GM19035 (cell line): Measurements from ENCODE around the gene F8.
"Not testable (repeated sequence)": the region's sequence is repeated elsewhere in the genome, so short reads cannot be mapped to it uniquely, and the experiment has no call there.

ENCODE experiments used
- ATAC-seq: cut with Tn5 transposase; IDR thresholded peaks from one replicate; pipeline ENCODE4 v1.9.1; 2021; ENCODE audit not compliant: unreplicated experiment

The F8 gene

GRCh38 chrX:155031657-155032056 is 9.1 kb upstream of the F8 start:
- no peak for ATAC-seq

GRCh38 chrX:155028877-155029291 is 6.4 kb upstream of the F8 start:
- no peak for ATAC-seq

GRCh38 chrX:155028129-155028528 is 5.6 kb upstream of the F8 start:
- ATAC-seq, result no peak

GRCh38 chrX:155027509-155028066 is 5.1 kb upstream of the F8 start:
- ATAC-seq, result no peak

GRCh38 chrX:155026727-155027508 is 4.4 kb upstream of the F8 start, which contains the start of gene FUNDC2:
TSS of gene FUNDC2 (plus strand) at chrX:155026844. CDS start at chrX:155026939, 95 bp downstream.
- ATAC-seq, result peak; percentile 89

GRCh38 chrX:155026420-155026726 is 3.9 kb upstream of the F8 start:
- ATAC-seq, result no peak

- ATAC-seq, result no peak
Measured at GRCh38 chrX:155023907-155024833, 1.6 kb upstream of the F8 start.

- no peak for ATAC-seq
Measured at GRCh38 chrX:155020591-155020990, 1.9 kb downstream of the F8 start.

GRCh38 chrX:155009994-155010472 is 12.5 kb downstream of the F8 start:
- no peak for ATAC-seq

- ATAC-seq, result not testable (repeated sequence)
Measured at GRCh38 chrX:155008578-155008977, 13.9 kb downstream of the F8 start.

- ATAC-seq, result not testable (repeated sequence)
Measured at GRCh38 chrX:155006913-155007671, 15.4 kb downstream of the F8 start.

GRCh38 chrX:155006379-155006778 is 16.1 kb downstream of the F8 start:
- not testable (repeated sequence) for ATAC-seq

- ATAC-seq, result no peak
Measured at GRCh38 chrX:155005190-155005589, 17.3 kb downstream of the F8 start.

- ATAC-seq, result no peak
Measured at GRCh38 chrX:155001873-155002272, 20.6 kb downstream of the F8 start.

GRCh38 chrX:155000841-155001240 is 21.7 kb downstream of the F8 start:
- no peak for ATAC-seq

- ATAC-seq, result no peak
Measured at GRCh38 chrX:154998204-154998880, 24.2 kb downstream of the F8 start.

- ATAC-seq, result no peak
Measured at GRCh38 chrX:154991476-154991875, 31.0 kb downstream of the F8 start.

GRCh38 chrX:154991039-154991438 is 31.5 kb downstream of the F8 start:
- no peak for ATAC-seq

- ATAC-seq, result no peak
Measured at GRCh38 chrX:154990496-154990895, 32.0 kb downstream of the F8 start.

- ATAC-seq, result no peak
Measured at GRCh38 chrX:154988719-154989118, 33.8 kb downstream of the F8 start.
